Mucosa of gallbladder (tissue), 1 donor: Measurements from ENCODE around the gene XKR8. TPM values are rescaled to one million over a fixed set of nuclear protein-coding genes. Genes with fewer than 3 reads are reported as not detected.

Source experiments
- DNase-seq: peaks from one replicate; pipeline ENCODE4 v3.0.0-alpha.2; 2020; ENCODE audit warnings: low spot score
- total RNA-seq: library from RNA; stranded (reverse); gene quantifications from one replicate; pipeline ENCODE4 v1.2.1, GENCODE V29; 2021
- donor health status: DM: no; HTN: no; CAD: no.

The XKR8 gene, protein sequence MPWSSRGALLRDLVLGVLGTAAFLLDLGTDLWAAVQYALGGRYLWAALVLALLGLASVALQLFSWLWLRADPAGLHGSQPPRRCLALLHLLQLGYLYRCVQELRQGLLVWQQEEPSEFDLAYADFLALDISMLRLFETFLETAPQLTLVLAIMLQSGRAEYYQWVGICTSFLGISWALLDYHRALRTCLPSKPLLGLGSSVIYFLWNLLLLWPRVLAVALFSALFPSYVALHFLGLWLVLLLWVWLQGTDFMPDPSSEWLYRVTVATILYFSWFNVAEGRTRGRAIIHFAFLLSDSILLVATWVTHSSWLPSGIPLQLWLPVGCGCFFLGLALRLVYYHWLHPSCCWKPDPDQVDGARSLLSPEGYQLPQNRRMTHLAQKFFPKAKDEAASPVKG
- total RNA-seq: 10.9 TPM

GRCh38 chr1:27959792-27960603, at the start of gene XKR8:
TSS of gene XKR8 (plus strand) at chr1:27959973. CDS start at chr1:27960070, 97 bp downstream.
- peak; percentile 74 for DNase-seq

DNA sequence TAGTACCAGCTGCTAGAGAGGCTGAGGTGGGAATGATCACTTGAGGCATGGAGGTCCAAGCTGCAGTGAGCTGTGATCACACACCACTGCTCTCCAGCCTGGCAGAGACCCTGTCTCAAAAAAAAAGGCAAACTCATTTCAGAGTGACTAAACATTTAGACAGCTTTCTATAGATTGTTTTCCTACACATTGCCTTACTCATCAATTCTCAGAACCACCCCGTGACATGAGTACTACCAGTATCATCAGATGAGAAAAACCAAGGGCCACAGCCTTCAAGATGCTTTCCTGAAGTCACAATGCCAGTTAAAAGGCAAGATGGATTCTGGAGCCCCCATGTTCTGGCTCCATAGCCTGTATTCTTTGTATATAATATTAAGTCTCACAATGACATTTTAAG, 47.3 kb upstream of the XKR8 start:
- no peak for DNase-seq

GRCh38 chr1:27915082-27915575, 44.6 kb upstream of the XKR8 start:
- no peak for DNase-seq

- DNase-seq: no peak
Measured at GRCh38 chr1:27922272-27922671, 37.5 kb upstream of the XKR8 start.

- DNase-seq: no peak
Measured at GRCh38 chr1:27928216-27928954, 31.4 kb upstream of the XKR8 start.

- DNase-seq: no peak
Measured at GRCh38 chr1:27931184-27931583, 28.6 kb upstream of the XKR8 start.

GRCh38 chr1:27931759-27932158, 28.0 kb upstream of the XKR8 start:
- DNase-seq: no peak

DNA sequence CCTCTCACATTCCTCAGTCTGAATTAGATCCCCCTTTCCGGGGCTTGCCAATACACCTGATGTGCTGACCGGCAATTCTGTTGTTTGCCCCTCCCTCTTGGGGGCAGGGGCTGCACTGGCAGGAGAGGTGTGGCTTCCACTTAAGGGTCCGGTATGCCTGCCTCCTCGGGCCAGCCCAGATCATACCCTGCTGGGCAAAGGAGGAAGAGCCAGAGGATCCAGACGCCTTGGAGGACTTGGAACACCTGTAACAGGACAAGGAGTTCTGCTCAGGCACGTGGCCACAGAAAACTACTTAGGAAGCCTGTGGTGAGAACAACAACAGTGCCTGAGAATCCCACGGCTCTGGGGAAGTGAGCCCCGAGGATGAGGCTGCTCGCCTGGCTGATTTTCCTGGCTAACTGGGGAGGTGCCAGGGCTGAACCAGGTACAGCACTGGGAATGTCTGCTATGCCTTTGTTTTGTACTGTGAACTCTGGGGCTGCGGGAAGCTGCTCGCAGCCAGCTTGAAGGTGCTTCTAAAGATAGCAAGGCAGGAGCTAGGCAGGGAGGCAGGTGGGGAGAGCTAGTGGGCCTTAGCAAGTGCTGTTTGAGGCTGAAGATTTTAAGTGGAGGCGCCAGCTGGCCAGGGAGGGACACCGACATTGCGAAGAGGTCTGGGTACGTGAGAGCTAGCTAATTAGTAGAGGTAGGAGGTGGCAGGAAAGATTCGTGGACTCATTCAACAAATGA, 24.8 kb upstream of the XKR8 start, which contains the start of gene SMPDL3B:
Gene SMPDL3B, plus strand, starts transcription at position 183 of the 732 bp plus-strand sequence. Its CDS starts 184 bp downstream, at position 367.
- DNase-seq: peak; percentile 43

DNA sequence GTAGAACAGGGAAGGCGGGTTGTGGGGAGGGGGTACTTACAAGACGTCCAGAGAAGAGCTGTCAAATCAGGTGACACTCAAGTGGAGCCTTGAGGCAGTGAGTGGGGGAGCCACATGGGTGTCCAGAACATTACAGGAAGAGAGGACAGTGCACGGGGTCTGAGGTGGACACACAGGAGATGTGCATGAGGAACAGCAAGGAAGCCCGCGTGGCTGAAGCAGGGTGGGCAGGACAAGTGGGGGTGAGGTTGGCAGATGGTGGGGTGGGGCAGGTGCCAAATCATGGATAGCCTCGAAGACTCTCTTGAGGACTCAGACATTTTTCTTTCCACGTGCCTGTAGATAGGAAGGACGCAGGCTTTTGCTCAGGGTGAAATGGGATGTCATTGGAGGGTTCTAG, 24.1 kb upstream of the XKR8 start:
- no peak for DNase-seq

- no peak for DNase-seq
Measured at GRCh38 chr1:27936370-27936769, 23.4 kb upstream of the XKR8 start.

DNA sequence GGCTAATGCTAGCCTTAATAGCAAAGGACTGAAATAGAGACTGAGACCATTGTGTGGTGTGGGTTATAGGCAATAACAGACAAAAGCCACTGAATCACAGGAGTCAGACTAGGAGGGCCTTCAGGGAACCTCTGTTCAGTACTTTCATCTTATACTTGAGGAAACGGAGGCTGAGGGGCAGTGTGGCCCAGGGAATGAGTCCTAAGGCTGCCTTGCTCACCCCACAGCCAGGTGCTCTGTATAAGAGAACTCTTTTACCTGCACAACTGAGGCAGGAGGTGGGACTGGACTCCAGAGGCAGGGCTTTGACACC, 22.3 kb upstream of the XKR8 start:
- DNase-seq: no peak

GRCh38 chr1:27938488-27938887, 21.3 kb upstream of the XKR8 start:
- no peak for DNase-seq

DNA sequence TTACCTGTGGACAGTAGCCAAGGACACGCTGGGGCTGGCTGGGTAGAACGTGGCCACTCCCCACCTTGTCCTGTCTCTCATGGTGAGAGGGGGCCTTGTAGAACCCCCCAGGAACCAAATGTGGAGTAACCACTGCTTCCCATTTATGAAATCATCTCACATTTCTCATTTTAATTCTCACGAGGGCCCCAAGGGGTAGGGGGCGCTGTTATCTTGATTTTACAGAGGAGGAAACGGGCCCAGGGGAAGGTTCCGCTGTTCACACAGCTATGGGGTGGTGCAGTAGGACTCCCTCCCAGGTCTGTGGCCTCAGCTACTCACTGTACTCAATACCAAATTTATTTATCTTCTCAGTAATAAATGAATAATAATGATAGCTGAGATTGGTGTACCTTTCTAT, 19.5 kb upstream of the XKR8 start:
- peak; percentile 42 for DNase-seq

DNA sequence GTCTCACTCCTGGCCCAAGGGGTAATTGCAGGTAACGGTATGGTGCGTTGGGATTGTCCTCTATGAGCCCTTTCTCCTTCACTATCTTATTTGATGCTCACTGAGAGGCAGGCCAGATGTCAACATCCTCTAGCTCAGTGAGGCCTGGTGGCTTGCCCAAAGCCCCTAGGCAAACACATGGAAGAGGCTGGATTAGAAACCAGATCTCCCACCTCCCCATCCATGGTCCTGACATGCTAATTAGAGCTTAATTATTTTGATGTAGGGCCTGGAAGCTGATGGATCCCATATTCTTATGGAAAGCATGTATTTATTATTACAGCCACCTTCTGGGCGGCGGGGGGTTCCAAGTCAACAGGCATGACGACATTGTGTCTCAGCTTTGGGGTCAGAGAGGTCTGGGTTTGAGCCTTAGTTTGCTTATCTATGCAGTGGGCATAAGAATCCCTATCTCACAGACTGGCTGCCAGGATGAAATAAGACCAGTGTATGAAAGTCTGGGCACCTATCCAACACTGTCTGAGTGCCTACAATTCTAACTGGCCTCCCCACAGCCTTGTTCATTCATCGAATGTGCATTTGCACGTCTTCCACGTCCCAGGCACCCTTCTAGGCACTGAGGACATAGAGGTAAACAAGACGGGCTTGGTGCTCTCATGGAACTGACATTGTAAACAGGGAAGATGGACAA, 18.8 kb upstream of the XKR8 start:
- DNase-seq: no peak

- DNase-seq: no peak
Measured at GRCh38 chr1:27941671-27942540, 17.9 kb upstream of the XKR8 start.

- no peak for DNase-seq
Measured at GRCh38 chr1:27945020-27945419, 14.8 kb upstream of the XKR8 start.

DNA sequence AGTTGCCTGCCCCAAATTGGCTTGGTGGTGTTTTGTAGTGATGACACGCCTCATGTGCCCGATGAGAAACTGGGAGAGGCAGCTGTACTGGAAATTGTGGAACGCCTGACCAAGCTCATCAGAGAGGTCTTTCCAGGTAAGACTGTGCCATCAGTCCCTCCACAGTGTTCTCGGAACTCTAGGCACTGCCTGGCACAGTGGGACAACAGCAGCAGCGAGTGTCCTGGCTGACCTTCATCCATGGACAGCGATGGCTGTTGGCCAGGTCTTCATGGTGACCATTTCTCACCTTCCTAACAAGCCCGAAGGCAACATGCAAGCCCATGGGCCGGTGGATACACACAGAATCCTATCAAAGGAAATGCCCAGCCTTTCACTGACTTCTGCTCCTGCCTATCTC, 10.7 kb upstream of the XKR8 start:
- DNase-seq: no peak

DNA sequence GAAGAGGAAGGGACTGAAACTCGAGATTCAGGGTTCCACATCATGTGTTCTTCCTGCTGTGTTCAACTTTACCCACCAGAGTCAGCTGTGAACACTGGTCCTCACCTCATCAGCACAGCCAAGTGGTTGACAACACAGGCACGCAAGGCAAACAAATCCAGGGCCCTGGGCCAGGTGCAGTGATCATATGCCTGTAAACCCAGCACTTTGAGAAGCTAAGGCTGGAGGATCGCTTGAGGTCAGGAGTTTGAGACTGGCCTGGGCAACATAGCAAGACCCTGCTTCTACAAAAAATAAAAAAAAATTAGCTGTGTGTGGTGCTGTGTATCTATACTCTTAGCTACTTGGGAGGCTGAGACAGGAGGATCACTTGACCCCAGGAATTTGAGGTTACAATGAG, 8.4 kb upstream of the XKR8 start:
- no peak for DNase-seq

DNA sequence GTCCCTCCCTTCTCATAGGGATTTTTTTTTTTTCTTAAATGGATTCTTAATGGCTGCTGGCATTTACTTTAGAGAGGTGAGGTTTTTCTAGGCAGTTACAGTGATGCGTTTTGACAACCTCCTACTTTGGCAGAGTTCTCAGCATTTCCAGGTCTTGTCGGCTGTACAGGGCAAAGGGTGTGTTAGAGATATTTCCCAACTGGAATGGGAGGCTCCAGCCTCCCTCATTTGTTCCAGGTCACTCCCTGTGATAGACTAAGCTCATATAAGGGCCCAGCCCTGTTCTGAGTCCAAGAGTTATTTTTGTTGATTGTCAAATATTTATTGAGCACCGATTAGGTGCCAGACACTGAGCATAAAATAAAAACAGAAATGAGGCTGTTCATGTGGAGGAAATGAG, 7.6 kb upstream of the XKR8 start:
- no peak for DNase-seq

DNA sequence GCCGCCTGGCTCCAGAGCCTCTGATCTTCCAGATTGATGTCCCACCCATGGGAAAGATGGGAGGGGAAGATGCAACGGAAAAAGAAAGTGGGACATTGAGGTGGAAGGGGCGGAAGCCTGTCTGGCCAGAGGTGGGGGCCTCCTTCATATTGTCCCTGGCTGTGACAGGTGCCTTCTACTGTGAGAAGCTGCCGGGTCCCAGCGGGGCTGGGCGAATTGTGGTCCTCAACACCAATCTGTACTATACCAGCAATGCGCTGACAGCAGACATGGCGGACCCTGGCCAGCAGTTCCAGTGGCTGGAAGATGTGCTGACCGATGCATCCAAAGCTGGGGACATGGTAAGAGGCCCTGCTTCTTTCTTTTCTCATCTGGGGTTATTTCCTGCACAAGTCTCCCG, 5.6 kb upstream of the XKR8 start:
- DNase-seq: no peak
